Stimulated activated naive B cell treated with anti-CD40 and anti-IgM and Interleukin-4, amounts not matched to agents 10 μg/mL and 1 μg/mL and 100 μg/mL, for 72 hours (primary cell): ENCODE results near the gene NOC4L.
"Not testable (repeated sequence)": the region's sequence is repeated elsewhere in the genome, so short reads cannot be mapped to it uniquely, and the experiment has no call there.

Experiments
- ATAC-seq, 2 donors: fragments of 150-1000 bp; cut with Tn5 transposase; replicated peaks; 2 replicates each; pipeline ENCODE4 v1.10.0; 2021; ENCODE audit warnings: moderate library complexity in 1 of 2
- DNase-seq: peaks from one replicate; pipeline ENCODE4 v3.0.0; 2021
- H3K27ac Mint-ChIP-seq: one replicate; pipeline ENCODE4 v1.8.0; 2022; ENCODE audit warnings: mild to moderate bottlenecking, mixed read lengths
- H3K27me3 Mint-ChIP-seq, 2 donors: one replicate each; pipeline ENCODE4 v1.8.0; 2022; ENCODE audit warnings: mixed read lengths in 2 of 2
- H3K36me3 Mint-ChIP-seq, 2 donors: one replicate each; pipeline ENCODE4 v1.8.0; 2022; ENCODE audit warnings: mixed read lengths in 2 of 2, mild to moderate bottlenecking in 1 of 2
- H3K4me1 Mint-ChIP-seq, 2 donors: one replicate each; pipeline ENCODE4 v1.8.0; 2022; ENCODE audit warnings: mixed read lengths in 2 of 2, mild to moderate bottlenecking in 1 of 2
- H3K4me3 Mint-ChIP-seq, 2 donors: one replicate each; pipeline ENCODE4 v1.8.0; 2022; ENCODE audit warnings: mild to moderate bottlenecking in 2 of 2, mixed read lengths in 2 of 2, moderate library complexity in 1 of 2
- H3K9me3 Mint-ChIP-seq, 2 donors: one replicate each; pipeline ENCODE4 v1.8.0; 2022; ENCODE audit warnings: mixed read lengths in 2 of 2, mild to moderate bottlenecking in 1 of 2

NOC4L gene

DNA sequence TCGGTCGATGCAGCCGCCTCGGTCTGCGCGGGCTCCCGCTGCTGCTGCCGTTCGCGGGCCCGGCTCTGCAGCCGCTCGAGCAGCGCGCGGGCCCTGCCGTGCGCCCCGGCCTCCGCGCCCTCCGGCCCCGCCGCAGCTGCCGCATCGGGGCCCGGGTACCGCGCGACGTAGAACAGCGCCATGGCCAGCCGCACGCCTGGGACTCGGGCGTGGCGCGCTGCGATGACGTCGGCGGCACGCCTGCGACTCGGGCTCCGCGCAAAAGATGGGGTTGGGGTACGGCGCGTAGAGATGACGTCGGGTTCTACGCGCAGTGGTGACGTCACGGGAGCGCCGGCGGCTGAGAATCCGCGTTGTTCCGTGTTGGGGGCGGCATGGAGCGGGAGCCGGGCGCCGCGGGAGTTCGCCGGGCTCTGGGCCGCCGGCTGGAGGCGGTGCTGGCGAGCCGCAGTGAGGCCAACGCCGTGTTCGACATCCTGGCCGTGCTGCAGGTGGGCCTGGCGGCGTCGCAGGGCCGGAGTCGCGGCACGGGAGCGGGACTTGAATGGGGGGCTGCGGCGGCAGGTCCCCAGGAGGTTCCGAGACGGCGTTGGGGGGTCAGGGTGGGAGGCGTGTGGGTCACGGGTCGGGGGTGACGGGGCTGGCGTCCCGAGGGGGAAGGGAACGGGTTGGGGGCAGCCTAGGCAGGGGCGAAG, at the start of gene NOC4L, which contains the start of gene DDX51:
NOC4L (plus strand) TSS at position 343 of the 695 bp plus-strand sequence; CDS start at position 375, 32 bp downstream.
DDX51 (minus strand) TSS at position 205 of the 695 bp plus-strand sequence; CDS start at position 182, 23 bp downstream.
- Mint-ChIP-seq H3K9me3 (no peaks in the 10 kb centered on the region), H3K36me3 (peaks cover 24 to 30% of the 10 kb centered on the region in 2 donors), H3K27me3 (peaks cover 0 to 5% of the 10 kb centered on the region in 2 donors), H3K4me1 (peaks cover 28 to 42% of the 10 kb centered on the region in 2 donors), H3K27ac (peak within 1 kb of the TSS; percentile 99), H3K4me3 (peak within 1 kb of the TSS; percentile 89 to 96)
- ATAC-seq (peak; percentile 95 to 96), DNase-seq (peak; percentile 93)

DNA sequence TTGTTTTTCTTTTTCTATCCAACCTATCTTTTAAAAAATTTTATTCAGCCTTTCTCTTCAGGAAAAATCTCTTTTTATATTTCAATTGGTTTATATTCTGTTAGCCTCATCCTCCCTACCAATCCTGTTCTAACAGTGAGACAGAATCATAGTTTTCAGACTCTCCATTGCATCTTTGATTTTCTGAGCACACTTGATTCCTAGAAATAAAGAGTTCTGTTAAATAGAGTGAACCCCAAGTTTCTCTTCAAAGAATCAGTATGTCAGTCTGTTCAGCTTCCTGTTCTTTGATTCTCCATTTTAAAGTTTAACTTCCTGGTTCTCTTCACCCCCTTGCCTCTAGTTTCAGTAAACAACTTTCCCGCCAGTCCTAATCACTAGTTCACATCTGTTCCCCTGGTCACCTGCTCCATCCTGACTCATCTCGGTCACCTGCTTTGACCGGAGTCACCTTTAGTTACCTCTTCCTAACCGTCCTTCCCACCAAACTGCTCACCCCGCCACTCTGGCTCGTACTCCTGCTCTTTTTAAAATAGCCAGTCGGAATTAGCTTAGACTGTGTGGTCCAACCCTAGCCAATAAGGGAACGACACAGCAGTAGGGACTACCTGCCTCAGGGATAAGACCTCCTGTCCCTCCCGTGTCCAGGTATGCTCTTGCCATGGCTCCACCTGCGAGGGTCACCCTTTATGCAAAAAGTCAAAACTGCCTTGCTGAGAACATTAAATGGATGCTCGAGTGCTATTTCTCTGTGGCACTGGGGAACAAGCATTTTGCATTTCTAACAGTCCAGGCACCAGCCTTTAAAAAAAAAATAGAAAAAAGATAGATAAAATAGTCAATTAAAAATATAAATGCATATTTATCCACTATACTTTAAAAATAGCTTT, 48.5 kb upstream of the NOC4L start:
- ATAC-seq (no peak), DNase-seq (no peak)
- H3K4me3 Mint-ChIP-seq = no peak overlapping the region
- no peaks in the 10 kb centered on the region for H3K27me3 Mint-ChIP-seq
- peaks cover 29 to 54% of the 10 kb centered on the region in 2 donors for H3K36me3 Mint-ChIP-seq
- peak overlapping the region; percentile 80 for H3K27ac Mint-ChIP-seq
- peaks cover 6 to 8% of the 10 kb centered on the region in 2 donors for H3K9me3 Mint-ChIP-seq
- H3K4me1 Mint-ChIP-seq = peaks cover 7 to 20% of the 10 kb centered on the region in 2 donors

DNA sequence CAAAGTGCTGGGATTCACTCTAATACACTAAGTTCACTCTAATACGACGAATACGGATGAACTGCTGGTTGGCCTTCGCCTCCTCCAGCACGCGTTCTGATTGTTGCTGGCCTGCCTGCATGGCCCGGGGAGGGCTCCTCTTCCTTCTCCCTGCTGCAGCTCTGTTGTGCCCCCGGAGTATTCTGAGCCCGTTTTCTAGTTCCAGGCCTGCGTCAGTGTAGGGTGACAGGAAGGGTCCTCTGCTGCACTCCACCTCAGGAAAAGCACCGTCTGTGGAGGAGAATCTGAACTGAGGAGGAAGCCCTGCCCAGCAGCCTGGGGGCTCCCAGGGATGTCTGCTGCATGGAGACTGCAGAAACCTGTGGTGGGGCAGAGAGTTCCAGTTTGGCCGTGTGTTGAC, 44.5 kb upstream of the NOC4L start:
- peaks cover 6 to 8% of the 10 kb centered on the region in 2 donors for H3K9me3 Mint-ChIP-seq
- peaks cover 29 to 36% of the 10 kb centered on the region in 2 donors for H3K36me3 Mint-ChIP-seq
- H3K27me3 Mint-ChIP-seq = no peaks in the 10 kb centered on the region
- peaks cover 7 to 19% of the 10 kb centered on the region in 2 donors for H3K4me1 Mint-ChIP-seq
- DNase-seq = no peak
- H3K27ac Mint-ChIP-seq = no peak overlapping the region
- no peak for ATAC-seq
- no peak overlapping the region for H3K4me3 Mint-ChIP-seq

DNA sequence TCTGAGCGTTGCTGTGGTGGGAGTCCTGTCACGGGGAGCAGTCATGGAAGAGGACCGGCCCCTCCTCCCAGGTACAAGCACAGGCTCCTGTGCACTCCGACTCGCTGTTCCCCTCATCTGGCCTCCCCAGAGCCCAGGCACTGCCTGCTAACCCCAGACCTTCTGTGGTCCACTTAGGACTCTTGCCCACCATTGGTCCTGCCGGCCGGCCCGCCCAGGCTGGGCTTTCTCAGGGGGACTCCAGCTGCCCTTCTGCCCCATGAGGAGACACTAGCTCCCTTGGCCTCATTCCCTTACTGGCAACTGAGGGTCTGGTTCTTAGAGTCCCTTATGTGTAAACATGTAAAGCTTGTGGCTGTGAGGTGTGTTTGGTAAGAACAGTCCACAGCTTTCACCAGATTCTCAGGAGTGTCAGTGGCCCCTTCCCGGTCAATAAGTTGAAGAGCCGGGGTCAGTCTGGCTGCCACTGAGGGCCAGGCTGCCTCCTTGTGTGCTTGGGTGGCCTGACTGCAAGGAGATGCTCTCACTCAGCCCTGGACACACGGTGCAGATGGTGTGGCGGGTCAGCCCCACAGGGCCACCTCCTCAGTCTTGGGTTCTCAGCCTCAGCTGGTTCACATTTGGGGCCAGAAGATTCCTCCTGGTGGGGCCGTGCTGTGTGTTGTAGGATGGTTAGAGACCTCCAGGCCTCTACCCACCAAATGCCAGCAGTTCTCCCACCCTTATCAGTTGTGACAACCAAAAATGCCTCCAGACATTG, 43.8 kb upstream of the NOC4L start:
- Mint-ChIP-seq H3K36me3 (peaks cover 25 to 39% of the 10 kb centered on the region in 2 donors), H3K4me1 (peaks cover 7 to 12% of the 10 kb centered on the region in 2 donors), H3K27ac (peak overlapping the region; percentile 37)

DNA sequence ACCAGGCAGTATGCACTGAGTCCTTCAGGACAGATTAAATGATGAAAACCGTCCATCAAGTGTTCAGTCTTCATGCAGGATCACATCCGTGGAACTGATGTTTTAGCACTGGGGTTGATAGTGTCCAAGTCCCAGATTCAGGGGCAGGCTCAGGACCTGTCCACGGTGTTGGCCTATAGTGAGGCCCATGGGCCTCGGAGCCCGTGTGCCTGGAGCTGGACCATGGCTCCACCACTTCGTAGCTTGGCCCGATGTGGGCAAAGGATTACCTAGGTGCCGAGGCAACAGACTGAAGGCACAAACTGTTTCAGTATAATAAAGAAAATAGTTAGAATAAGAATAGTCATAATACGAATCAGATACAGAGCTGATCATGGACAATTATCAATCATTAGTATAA, 42.0 kb upstream of the NOC4L start:
- H3K9me3 Mint-ChIP-seq = no peaks in the 10 kb centered on the region
- ATAC-seq (no peak), DNase-seq (no peak)
- peaks cover 0 to 1% of the 10 kb centered on the region in 2 donors for H3K4me1 Mint-ChIP-seq
- no peak overlapping the region for H3K27ac Mint-ChIP-seq
- peaks cover 11 to 25% of the 10 kb centered on the region in 2 donors for H3K36me3 Mint-ChIP-seq
- no peaks in the 10 kb centered on the region for H3K27me3 Mint-ChIP-seq
- no peak overlapping the region for H3K4me3 Mint-ChIP-seq

More for the DNA sequence above, 43.8 kb upstream of the NOC4L start:
- H3K27me3 Mint-ChIP-seq = no peaks in the 10 kb centered on the region
- H3K9me3 Mint-ChIP-seq = peaks cover 6 to 8% of the 10 kb centered on the region in 2 donors
- H3K4me3 Mint-ChIP-seq = no peak overlapping the region
- ATAC-seq (no peak), DNase-seq (no peak)

DNA sequence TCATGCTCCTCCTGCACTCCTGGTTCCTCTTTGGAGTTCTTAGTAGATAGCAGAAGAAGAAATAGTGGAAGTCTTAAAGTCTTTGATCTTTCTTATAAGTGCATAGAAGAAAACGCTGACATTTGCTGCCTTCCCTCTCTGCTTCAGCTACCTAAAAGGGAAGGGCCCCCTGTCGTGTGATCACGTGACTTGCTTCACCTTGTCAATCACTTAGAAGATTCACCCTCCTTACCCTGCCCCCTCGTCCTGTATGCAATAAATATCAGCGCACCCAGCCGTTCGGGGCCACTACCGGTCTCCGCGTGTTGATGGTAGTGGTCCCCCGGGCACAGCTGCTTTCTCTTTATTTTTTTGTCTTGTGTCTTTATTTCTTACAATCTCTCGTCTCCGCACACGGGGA, 41.2 kb upstream of the NOC4L start:
- not testable (repeated sequence) for H3K27ac Mint-ChIP-seq, H3K4me1 Mint-ChIP-seq, ATAC-seq

DNA sequence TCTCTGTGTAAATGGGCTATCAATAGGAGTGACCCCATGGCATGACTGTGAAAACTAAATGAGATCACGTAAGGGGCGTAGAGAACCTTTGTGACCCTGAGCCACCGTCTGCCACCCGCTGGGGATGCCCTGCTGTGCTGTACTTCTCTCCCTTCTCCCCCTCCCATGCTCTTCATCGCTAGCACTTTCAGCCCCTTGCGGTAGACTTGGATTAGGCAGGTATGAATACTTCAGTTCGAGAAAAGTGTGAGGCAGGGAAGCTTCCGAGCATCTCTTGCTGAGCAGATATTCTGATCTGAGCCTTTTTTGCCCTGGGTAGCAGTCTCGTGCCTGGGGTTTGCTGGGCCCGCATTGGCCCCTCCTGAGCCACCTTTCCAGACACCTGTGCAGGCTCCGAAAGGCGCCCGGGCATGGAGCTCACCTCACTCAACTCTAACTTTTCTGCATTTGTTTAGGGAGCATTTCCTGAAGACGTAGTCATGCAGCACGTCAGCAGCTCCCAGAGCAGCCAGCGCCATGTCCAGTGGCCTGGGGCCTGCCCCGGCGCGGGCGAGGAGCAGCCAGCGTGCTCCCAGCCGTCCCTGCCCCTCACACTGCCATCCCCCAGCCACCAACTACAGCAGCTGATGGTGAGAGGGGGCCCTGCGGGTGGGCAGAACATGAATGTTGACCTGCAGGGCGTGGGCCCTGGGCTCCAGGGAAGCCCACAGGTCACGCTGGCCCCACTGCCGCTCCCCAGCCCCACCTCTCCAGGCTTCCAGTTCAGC, 40.5 kb upstream of the NOC4L start:
- Mint-ChIP-seq H3K36me3 (peaks cover 13 to 21% of the 10 kb centered on the region in 2 donors), H3K27ac (no peak overlapping the region), H3K4me3 (no peak overlapping the region), H3K9me3 (no peaks in the 10 kb centered on the region), H3K27me3 (no peaks in the 10 kb centered on the region), H3K4me1 (peaks cover 0 to 1% of the 10 kb centered on the region in 2 donors)
- DNase-seq = no peak
- ATAC-seq = no peak

More for the DNA sequence above, 41.2 kb upstream of the NOC4L start:
- peaks cover 11 to 20% of the 10 kb centered on the region in 2 donors for H3K36me3 Mint-ChIP-seq
- DNase-seq, H3K4me3 Mint-ChIP-seq, H3K27me3 Mint-ChIP-seq, H3K9me3 Mint-ChIP-seq: not testable (repeated sequence)

DNA sequence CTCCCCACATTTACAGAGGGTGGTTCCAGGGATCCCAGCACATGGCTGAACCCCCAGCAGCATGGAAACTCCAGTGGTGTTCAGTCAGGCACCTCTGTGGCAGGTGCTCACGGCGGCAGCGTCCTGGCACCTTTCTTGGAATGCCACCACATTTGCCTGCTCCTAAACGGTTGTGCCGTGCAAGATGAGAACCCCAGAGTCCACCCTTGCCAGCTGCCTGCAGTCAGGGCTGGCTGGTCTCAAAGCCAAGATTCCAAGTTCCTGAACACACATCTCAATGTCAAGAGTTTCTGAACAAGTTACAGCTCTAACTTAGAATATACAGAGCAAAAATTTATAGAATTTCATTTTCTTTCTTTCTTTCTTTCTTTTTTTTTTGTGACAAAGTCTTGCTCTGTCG, 38.8 kb upstream of the NOC4L start:
- Mint-ChIP-seq H3K9me3 (no peaks in the 10 kb centered on the region), H3K27me3 (no peaks in the 10 kb centered on the region), H3K27ac (no peak overlapping the region), H3K36me3 (peaks cover 15 to 22% of the 10 kb centered on the region in 2 donors), H3K4me1 (no peaks in the 10 kb centered on the region), H3K4me3 (no peak overlapping the region)
- no peak for DNase-seq
- ATAC-seq = no peak

DNA sequence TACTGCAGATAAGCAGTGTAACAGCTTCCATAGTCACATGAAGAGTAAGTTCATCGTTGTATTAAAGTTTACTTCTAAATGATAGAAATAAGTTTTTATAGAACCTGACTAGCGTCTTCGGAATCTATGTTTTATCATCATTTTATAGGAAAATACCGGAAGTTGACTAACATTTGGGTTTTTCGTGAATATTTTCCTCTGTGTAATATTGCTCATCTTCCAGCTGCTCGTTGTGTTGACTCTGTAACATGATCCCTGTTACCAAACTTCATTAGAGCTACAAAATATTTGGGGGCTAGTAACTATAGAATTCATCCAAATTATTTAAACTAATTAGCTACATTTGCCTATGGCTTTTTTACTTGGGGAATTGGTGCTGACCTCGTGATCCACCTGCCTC, 37.3 kb upstream of the NOC4L start:
- no peak for DNase-seq
- H3K4me3 Mint-ChIP-seq = no peak overlapping the region
- no peaks in the 10 kb centered on the region for H3K27me3 Mint-ChIP-seq
- no peak overlapping the region for H3K27ac Mint-ChIP-seq
- H3K4me1 Mint-ChIP-seq = no peaks in the 10 kb centered on the region
- ATAC-seq = no peak
- H3K9me3 Mint-ChIP-seq = no peaks in the 10 kb centered on the region
- peaks cover 19 to 29% of the 10 kb centered on the region in 2 donors for H3K36me3 Mint-ChIP-seq

DNA sequence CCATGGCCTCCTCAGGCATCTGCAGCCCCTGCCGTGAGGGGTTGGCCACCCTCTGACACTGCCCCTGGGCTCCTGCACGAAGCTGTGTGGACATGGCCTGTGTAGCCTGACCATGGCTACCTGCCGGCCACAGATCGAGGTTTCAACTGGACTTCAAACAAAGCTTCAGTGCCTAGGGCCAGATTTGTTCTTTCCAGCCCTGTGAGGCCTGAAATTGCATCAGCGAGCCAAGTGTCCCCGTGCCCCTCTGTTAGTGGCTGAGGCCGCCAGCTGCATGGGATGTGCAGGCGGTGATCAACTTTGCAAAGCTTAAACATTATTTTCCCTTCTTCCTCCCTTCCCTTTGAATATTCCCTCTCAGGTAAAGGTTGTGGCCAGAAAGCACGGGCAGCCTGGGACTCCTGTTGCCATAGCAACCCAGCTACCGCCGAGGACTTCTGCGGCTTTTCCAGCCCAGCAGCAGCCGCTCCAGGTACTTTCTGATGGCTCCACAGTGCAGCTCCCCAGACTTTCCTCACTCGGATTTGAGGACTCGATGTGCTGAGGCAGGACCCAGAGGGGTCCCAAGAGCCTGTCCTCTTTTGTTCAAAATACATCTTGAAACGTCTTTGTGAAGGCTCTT, 35.9 kb upstream of the NOC4L start:
- no peaks in the 10 kb centered on the region for H3K9me3 Mint-ChIP-seq
- H3K27ac Mint-ChIP-seq = no peak overlapping the region
- ATAC-seq = no peak
- H3K36me3 Mint-ChIP-seq = peaks cover 22 to 32% of the 10 kb centered on the region in 2 donors
- H3K4me3 Mint-ChIP-seq = no peak overlapping the region
- DNase-seq = no peak
- H3K4me1 Mint-ChIP-seq = no peaks in the 10 kb centered on the region
- no peaks in the 10 kb centered on the region for H3K27me3 Mint-ChIP-seq

DNA sequence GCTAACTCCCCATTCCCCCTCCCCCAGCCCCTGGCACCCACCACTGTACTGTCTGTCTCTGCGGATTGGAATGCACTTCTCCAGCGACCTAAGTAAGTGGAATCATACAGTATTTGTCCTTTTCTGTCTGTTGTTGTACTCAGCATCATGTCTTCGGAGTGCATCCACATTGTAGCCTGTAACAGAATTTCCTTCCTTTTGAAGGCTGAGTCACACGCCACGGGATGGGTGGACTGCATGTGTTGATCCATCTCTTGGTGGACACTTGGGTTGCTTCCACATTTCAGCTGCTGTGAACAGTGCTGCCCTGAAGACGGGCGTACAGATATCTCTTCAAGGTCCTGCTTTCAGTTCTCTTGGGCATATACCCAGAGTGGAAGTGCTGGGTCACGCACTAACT, 34.5 kb upstream of the NOC4L start:
- Mint-ChIP-seq H3K9me3 (no peaks in the 10 kb centered on the region), H3K27me3 (no peaks in the 10 kb centered on the region), H3K36me3 (peaks cover 25 to 37% of the 10 kb centered on the region in 2 donors), H3K27ac (no peak overlapping the region), H3K4me3 (no peak overlapping the region), H3K4me1 (no peaks in the 10 kb centered on the region)
- ATAC-seq (no peak), DNase-seq (no peak)

DNA sequence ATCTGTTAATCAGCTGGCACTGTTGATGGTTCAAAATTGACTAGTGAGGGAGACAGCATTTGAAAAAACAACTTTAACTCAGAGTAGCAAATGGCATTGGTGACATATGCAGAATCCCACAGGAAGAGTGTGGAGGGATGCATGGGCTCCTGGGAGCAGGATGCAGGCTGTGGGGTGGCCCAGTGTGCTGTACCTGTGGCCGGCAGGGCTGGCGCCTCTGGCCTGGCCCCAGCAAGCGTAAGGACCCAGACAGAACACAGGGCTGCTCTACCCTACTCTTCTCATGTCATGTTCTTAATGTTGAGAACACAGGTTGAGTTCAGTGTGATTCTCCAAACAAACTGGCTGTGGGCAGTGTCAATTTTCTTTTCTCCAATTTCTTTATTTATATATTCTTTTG, 33.6 kb upstream of the NOC4L start:
- Mint-ChIP-seq H3K27me3 (no peaks in the 10 kb centered on the region), H3K9me3 (no peaks in the 10 kb centered on the region), H3K27ac (no peak overlapping the region), H3K4me1 (no peaks in the 10 kb centered on the region), H3K4me3 (no peak overlapping the region), H3K36me3 (peaks cover 26 to 38% of the 10 kb centered on the region in 2 donors)
- DNase-seq (no peak), ATAC-seq (no peak)

DNA sequence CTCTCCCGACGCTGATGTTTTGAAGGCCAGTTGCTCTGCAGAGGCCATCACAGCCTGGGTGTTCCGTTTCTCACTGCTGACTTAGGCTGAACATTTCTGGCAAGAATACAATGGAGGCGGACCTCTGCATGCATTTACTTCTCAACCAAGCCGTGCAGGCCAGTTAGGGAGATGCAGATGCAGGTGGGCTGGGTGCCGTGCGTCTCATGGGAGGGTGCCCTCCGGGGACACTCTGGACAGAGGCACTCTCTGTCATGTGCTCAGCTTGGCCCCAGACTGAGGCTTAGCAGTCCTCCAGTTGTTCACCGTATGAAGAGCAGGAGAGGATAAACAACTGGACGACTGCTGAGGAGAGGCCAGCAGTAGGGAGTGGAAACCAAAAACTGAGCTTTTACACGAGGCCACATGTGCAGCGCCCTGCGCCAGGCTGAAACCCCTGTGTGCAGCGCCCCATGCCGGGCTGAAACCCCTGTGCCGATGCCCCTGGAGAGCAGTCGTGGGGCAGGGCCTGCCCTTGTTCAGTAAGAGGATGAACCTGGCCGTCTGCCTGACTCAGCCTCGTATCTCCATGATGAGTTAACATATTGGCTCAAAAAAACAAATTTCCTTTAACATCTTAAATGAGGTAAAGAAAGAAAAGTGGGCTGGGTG, 32.5 kb upstream of the NOC4L start:
- no peaks in the 10 kb centered on the region for H3K27me3 Mint-ChIP-seq
- peaks cover 29 to 47% of the 10 kb centered on the region in 2 donors for H3K36me3 Mint-ChIP-seq
- no peak overlapping the region for H3K4me3 Mint-ChIP-seq
- ATAC-seq (no peak), DNase-seq (no peak)
- H3K9me3 Mint-ChIP-seq = no peaks in the 10 kb centered on the region
- H3K4me1 Mint-ChIP-seq = no peaks in the 10 kb centered on the region
- no peak overlapping the region for H3K27ac Mint-ChIP-seq
